Spinal cord (tissue), 10 donors: ENCODE results near the gene NKD1. TPM values are rescaled to one million over a fixed set of nuclear protein-coding genes. Genes with fewer than 3 reads are reported as not detected.

Experiments
- DNase-seq, 6 donors: peaks; one replicate each; pipeline versions ENCODE4 v3.0.0 to v3.0.0-alpha.2; 2013 to 2015; ENCODE audit warnings: low spot score in 6 of 6, low read depth in 4 of 6
- H3K27ac ChIP-seq: one replicate; pipeline ENCODE4 v1.5.1; 2013; ENCODE audit warnings: low read depth, low read length, control low read depth
- H3K27me3 ChIP-seq: one replicate; pipeline ENCODE4 v1.6.1; 2013; ENCODE audit warnings: low read length; ENCODE audit not compliant: control insufficient read depth, insufficient read depth
- H3K36me3 ChIP-seq: one replicate; pipeline ENCODE4 v1.6.1; 2013; ENCODE audit warnings: low read length; ENCODE audit not compliant: control insufficient read depth, insufficient read depth
- H3K4me1 ChIP-seq: one replicate; pipeline ENCODE4 v1.6.1; 2013; ENCODE audit warnings: low read length; ENCODE audit not compliant: control insufficient read depth, insufficient read depth
- H3K4me3 ChIP-seq: one replicate; pipeline ENCODE4 v1.5.1; 2013; ENCODE audit warnings: low read depth, low read length, control low read depth
- H3K9me3 ChIP-seq: one replicate; pipeline ENCODE4 v1.6.1; 2013; ENCODE audit warnings: low read length; ENCODE audit not compliant: control insufficient read depth, insufficient read depth
- WGBS: methylation state at CpG from one replicate; pipeline ENCODE4 v1.1.5; 2013; ENCODE audit warnings: missing lambda C conversion rate; ENCODE audit not compliant: insufficient coverage; 5-methylcytosine and 5-hydroxymethylcytosine counted together
- polyA plus RNA-seq, 2 donors: library from polyadenylated mRNA; unstranded; fragments of 120-200 nt; gene quantifications; one replicate each; pipeline ENCODE4 v1.2.1, GENCODE V29; 2013; ENCODE audit not compliant: insufficient read length in 2 of 2
- total RNA-seq, 2 donors: library from RNA; depleted of rRNA in 1 of 2; stranded (reverse); fragments of 120-200 nt in 1 of 2; fragments of >200 nt in 1 of 2; gene quantifications; one replicate each; pipeline versions ENCODE4 v1.2.3 to v1.2.4, GENCODE V29; 2013 to 2014
- donor health status: healthy.

NKD1 gene
- total and polyA plus RNA-seq, 4 donors, result 6.7 to 33.8 (median 25.7) TPM

- WGBS, result 78% methylated on average over 14 of the region's 17 CpGs
- Histone ChIP-seq H3K4me3 (no peak overlapping the region), H3K4me1 (peaks cover 59% of the 10 kb centered on the region), H3K27ac (no peak overlapping the region), H3K27me3 (no peaks in the 10 kb centered on the region), H3K9me3 (no peaks in the 10 kb centered on the region), H3K36me3 (peaks cover 16% of the 10 kb centered on the region)
- no peak for DNase-seq
These were observed 46.4 kb downstream of the NKD1 start for GRCh38 chr16:50594308-50595260.

- Histone ChIP-seq H3K4me1 (peaks cover 63% of the 10 kb centered on the region), H3K9me3 (no peaks in the 10 kb centered on the region)
- 79% methylated on average over 2 of the region's 2 CpGs for WGBS
These were observed 47.7 kb downstream of the NKD1 start for GRCh38 chr16:50595859-50596258.

GRCh38 chr16:50596762-50597450 is 48.7 kb downstream of the NKD1 start:
- Histone ChIP-seq H3K27ac (no peak overlapping the region), H3K4me3 (no peak overlapping the region), H3K36me3 (peaks cover 23% of the 10 kb centered on the region), H3K27me3 (no peaks in the 10 kb centered on the region), H3K4me1 (peaks cover 63% of the 10 kb centered on the region), H3K9me3 (no peaks in the 10 kb centered on the region)
- no peak for DNase-seq
- 89% methylated on average over 12 of the region's 13 CpGs for WGBS

More at GRCh38 chr16:50595859-50596258, 47.7 kb downstream of the NKD1 start:
- Histone ChIP-seq H3K4me3 (no peak overlapping the region), H3K36me3 (peaks cover 22% of the 10 kb centered on the region), H3K27ac (no peak overlapping the region), H3K27me3 (no peaks in the 10 kb centered on the region)
- DNase-seq, result no peak

- peaks cover 62% of the 10 kb centered on the region for H3K4me1 ChIP-seq
These were observed 49.5 kb downstream of the NKD1 start for GRCh38 chr16:50597563-50598255.

GRCh38 chr16:50598256-50598894 is 50.2 kb downstream of the NKD1 start:
- Histone ChIP-seq H3K27me3 (no peaks in the 10 kb centered on the region), H3K36me3 (peaks cover 26% of the 10 kb centered on the region), H3K9me3 (no peaks in the 10 kb centered on the region), H3K27ac (no peak overlapping the region), H3K4me3 (no peak overlapping the region), H3K4me1 (peaks cover 62% of the 10 kb centered on the region)
- peak in 1 of 6 donors; percentile 22 for DNase-seq
- 63% methylated on average over 15 of the region's 15 CpGs for WGBS

More at GRCh38 chr16:50597563-50598255, 49.5 kb downstream of the NKD1 start:
- Histone ChIP-seq H3K4me3 (no peak overlapping the region), H3K27me3 (no peaks in the 10 kb centered on the region), H3K9me3 (no peaks in the 10 kb centered on the region), H3K27ac (no peak overlapping the region), H3K36me3 (peaks cover 23% of the 10 kb centered on the region)
- 96% methylated on average over 16 of the region's 17 CpGs for WGBS
- no peak for DNase-seq

GRCh38 chr16:50598936-50599361 is 50.8 kb downstream of the NKD1 start:
- Histone ChIP-seq H3K4me1 (peaks cover 63% of the 10 kb centered on the region), H3K27me3 (no peaks in the 10 kb centered on the region), H3K36me3 (peaks cover 31% of the 10 kb centered on the region), H3K4me3 (no peak overlapping the region), H3K9me3 (no peaks in the 10 kb centered on the region), H3K27ac (no peak overlapping the region)
- DNase-seq, result no peak
- WGBS, result 92% methylated on average over 6 of the region's 8 CpGs

GRCh38 chr16:50599494-50599893 is 51.3 kb downstream of the NKD1 start:
- Histone ChIP-seq H3K9me3 (no peaks in the 10 kb centered on the region), H3K4me3 (no peak overlapping the region), H3K4me1 (peaks cover 63% of the 10 kb centered on the region), H3K36me3 (peaks cover 32% of the 10 kb centered on the region), H3K27me3 (no peaks in the 10 kb centered on the region), H3K27ac (no peak overlapping the region)
- DNase-seq, result no peak
- WGBS, result 94% methylated on average over 4 of the region's 6 CpGs

GRCh38 chr16:50600582-50601283 is 52.5 kb downstream of the NKD1 start:
- WGBS, result 79% methylated on average over 14 of the region's 15 CpGs
- H3K36me3 ChIP-seq, result peaks cover 34% of the 10 kb centered on the region
- H3K9me3 ChIP-seq, result no peaks in the 10 kb centered on the region
- H3K4me3 ChIP-seq, result no peak overlapping the region
- peaks cover 63% of the 10 kb centered on the region for H3K4me1 ChIP-seq
- no peak for DNase-seq
- H3K27me3 ChIP-seq, result no peaks in the 10 kb centered on the region
- no peak overlapping the region for H3K27ac ChIP-seq
